Endometrium (tissue), 2 donors: ENCODE measurements around the gene TEC.
A peak's percentile ranks its signal among the peaks of the same experiment; 100 is the strongest.
"Not testable (repeated sequence)": the region's sequence is repeated elsewhere in the genome, so short reads cannot be mapped to it uniquely, and the experiment has no call there.

Source experiments
- FAIRE-seq: peaks from 2 replicates; lab custom pipeline; 2012; peaks lifted over from hg19 to GRCh38; lab: Jason Lieb, UNC
- donor health status: control.
- donor health status: control.

The TEC gene

DNA sequence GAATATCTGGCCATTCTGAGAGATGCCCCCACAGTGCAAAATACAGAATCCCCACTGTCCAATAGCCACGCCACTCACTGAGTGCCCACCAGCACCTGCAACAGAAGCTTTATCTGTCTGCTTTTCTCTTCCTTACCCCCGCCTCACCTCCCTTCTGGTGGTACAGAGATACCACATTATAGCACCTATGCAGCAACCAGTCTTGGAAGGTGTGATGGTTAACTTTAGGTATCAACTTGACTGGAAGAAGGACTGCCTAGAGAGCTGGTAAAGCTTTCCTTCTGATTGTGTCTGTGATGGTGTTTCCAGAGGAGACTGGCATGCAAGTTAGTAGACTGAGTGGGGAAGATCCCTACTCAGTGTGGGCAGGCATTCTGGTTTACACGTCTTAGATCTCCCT, 73.8 kb downstream of the TEC start:
- FAIRE-seq, result no peak

GRCh38 chr4:48195374-48195773, 74.3 kb downstream of the TEC start:
- FAIRE-seq, result peak; percentile 8

DNA sequence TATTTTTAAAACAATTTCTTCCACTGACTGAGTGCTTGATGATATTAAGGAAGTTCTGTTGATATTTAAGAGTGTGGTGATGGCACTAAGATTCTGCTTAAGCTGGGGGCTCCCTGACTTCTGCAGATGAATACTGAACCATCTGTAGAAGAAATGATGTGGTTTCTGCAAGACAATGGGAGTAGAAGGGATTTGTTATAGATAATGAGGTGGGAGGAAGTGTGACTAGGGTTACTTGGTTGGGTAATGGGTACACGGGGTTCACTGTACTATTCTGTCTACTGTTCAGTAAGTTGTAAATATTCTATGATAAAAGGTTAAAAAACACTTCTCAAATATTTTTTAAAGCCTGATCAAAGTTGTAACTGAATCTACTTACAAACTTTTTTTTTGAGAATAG, 74.7 kb downstream of the TEC start:
- FAIRE-seq, result no peak

- FAIRE-seq, result no peak
Observed at GRCh38 chr4:48193921-48194468, 75.6 kb downstream of the TEC start.

- no peak for FAIRE-seq
Observed at GRCh38 chr4:48193096-48193836, 76.4 kb downstream of the TEC start.

- no peak for FAIRE-seq
Observed at GRCh38 chr4:48191758-48192157, 77.9 kb downstream of the TEC start.

DNA sequence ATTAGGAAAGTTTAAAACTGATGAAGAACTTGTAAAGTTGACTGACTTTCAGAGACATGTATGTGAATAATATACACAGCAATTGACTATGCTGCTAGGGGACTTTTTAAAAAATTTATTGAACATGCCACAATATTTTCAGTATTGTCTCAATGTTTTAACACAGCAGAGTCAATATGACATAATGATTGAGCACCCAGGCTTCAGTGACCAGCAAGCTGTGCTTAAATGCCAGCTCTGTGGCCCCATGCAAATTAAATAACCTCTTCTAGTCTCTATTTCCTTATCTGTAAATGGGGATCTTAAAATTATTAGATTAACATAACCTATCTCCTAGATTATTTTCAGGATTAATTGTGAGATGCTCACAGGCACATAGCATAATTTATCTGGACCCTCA, 78.8 kb downstream of the TEC start:
- FAIRE-seq, result no peak

DNA sequence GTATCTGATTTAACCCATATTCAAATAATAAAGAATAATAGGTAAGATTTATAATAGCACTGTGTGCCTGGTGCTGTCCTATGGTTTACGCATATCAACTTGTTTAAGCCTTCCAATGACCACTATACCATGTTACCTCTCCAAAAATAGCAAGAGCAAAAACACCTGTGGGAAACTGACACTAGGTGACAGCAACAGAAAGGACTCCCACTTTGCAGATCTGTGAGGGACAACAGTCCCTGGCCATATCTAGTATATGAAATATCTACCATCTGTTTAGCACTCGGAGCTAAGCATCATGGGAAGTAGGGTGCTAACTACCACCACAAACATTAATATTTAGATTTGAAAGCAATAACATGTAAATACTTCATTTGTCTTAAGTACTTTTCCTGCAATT, 79.9 kb downstream of the TEC start:
- no peak for FAIRE-seq

DNA sequence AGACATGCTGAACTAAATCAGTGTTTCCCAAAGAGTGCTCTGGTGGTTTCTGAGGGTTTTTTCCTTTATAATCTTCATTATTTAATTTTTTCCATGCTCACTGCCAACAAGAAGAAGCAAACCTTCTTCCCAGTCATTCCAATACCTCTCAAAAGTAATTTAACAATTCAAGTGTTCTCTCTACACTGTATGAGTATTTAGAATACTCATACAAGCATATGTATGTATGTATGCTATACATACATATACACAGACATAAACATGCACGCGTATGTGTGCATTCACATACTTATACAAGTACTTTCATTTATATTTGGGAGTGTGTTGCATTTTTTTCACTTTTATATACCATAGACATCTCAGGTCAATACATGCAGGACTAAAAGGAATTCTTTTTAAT, 81.2 kb downstream of the TEC start:
- no peak for FAIRE-seq

- no peak for FAIRE-seq
Observed at GRCh38 chr4:48187813-48188212, 81.8 kb downstream of the TEC start.

DNA sequence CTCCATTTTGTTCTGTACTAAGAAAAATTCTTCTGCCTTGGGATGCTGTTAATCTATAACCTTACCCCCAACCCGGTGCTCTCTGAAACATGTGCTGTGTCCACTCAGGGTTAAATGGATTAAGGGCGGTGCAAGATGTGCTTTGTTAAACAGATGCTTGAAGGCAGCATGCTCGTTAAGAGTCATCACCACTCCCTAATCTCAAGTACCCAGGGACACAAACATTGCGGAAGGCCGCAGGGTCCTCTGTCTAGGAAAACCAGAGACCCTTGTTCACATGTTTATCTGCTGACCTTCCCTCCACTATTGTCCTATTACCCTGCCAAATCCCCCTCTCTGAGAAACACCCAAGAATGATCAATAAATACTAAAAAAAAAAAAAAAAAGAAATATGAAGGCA, 82.6 kb downstream of the TEC start:
- not testable (repeated sequence) for FAIRE-seq

- FAIRE-seq, result not testable (repeated sequence)
Observed at GRCh38 chr4:48186394-48186793, 83.2 kb downstream of the TEC start.

- FAIRE-seq, result no peak
Observed at GRCh38 chr4:48184882-48185281, 84.8 kb downstream of the TEC start.

DNA sequence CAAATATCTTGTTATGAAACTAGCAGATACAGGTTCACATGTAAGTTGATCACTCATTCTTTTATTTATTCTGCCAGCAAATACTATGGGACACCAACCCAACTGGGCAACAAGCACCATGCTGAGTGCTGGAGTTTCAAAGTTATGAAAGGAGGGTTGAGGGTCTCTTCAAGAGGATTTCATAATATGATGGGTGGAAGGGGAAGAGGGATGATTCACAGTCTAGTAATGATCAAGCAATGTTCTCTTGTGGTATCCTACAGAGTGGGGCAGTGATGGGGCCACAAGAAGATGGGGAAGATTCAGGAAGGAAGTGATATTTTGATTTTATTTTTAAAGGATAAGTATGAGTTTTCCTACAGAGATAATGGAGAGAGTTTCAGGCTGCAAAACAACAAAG, 89.4 kb downstream of the TEC start:
- no peak for FAIRE-seq

GRCh38 chr4:48178931-48179330, 90.7 kb downstream of the TEC start:
- FAIRE-seq, result no peak

- FAIRE-seq, result no peak
Observed at GRCh38 chr4:48175806-48176205, 93.8 kb downstream of the TEC start.

- FAIRE-seq, result no peak
Observed at GRCh38 chr4:48175328-48175727, 94.3 kb downstream of the TEC start.

GRCh38 chr4:48173056-48173991, 96.3 kb downstream of the TEC start:
- no peak for FAIRE-seq

- FAIRE-seq, result no peak
Observed at GRCh38 chr4:48172651-48173050, 97.0 kb downstream of the TEC start.

- no peak for FAIRE-seq
Observed at GRCh38 chr4:48169636-48170035, 100.0 kb downstream of the TEC start.

DNA sequence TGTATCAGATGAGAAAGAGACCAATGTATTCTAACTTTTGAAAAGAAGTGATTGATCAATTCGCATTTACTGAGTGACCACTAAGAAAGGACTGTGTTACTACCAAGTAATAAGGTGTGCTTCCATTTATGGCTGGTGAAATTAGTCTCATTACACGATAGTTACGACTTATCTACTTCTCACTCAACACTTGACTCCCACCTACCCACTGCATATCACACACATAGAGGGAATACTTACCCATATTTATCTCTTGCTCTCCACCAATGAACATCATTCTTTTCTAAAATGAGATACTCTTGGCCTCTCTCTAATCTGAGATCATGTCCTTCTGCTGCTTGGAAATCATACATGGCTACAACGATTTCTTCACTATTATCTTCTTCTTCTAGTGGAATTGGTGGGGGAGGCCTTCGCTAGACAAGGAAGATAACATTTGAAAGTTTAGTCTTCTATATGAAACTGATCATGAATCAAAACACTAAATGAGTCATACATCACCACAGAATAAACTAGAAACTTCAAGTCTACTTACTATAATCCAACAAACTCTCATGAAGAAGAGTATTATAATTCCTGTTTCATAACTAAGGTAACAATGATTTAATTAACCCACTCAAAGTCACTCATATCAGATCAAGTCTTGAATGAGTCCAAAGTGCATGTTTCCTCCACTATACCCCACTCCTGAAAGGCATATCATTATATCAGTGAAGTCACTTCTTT, 101.9 kb downstream of the TEC start:
- no peak for FAIRE-seq

DNA sequence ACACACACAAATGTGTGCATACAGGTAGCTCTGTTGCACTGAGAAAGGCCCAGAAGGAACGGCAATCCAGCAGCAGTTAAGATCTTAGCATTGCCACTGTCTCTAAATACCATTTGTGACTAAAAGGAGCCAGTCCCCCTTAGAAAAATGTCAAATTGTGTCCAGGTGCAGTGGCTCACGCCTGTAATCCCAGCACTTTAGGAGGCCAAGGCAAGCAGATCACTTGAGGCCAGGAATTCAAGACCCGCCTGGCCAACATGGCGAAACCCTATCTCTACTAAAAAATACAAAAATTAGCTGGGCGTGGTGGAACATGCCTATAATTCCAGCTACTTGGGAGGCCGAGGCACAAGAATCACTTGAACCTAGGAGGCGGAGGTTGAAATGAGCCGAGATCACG, 105.1 kb downstream of the TEC start:
- FAIRE-seq, result not testable (repeated sequence)
